H1 (cell line): ENCODE results near the gene MAFB.

Experiments
- CHD7 ChIP-seq: fragments of 300-600 bp; sonication (generic); IDR thresholded peaks from 2 replicates; pipeline ENCODE4 v1.7.1; 2012; ENCODE audit warnings: low read length, moderate library complexity, mild to moderate bottlenecking, inconsistent platforms; ENCODE audit not compliant: insufficient replicate concordance
- HDAC6 ChIP-seq: IDR thresholded peaks from one replicate; pipeline ENCODE4 v1.7.1; 2012; ENCODE audit warnings: low read depth, mild to moderate bottlenecking, inconsistent platforms, low read length, moderate library complexity
- POLR2A ChIP-seq, 2 experiments: IDR thresholded peaks; 1 replicate in 1 of 2; 2 replicates in 1 of 2; pipeline ENCODE4 v1.6.1; 2011; ENCODE audit warnings: low read depth in 2 of 2, low read length in 2 of 2, mild to moderate bottlenecking in 2 of 2; ENCODE audit errors: control extremely low read depth in 1 of 2
- POU5F1 ChIP-seq: IDR thresholded peaks from 2 replicates; pipeline ENCODE4 v1.6.1; 2011; ENCODE audit warnings: low read depth, mild to moderate bottlenecking, low read length, moderate library complexity
- SUZ12 ChIP-seq: fragments of 200-600 bp; sonication (generic); IDR thresholded peaks from 2 replicates; pipeline ENCODE4 v1.6.1; 2012; ENCODE audit warnings: mild to moderate bottlenecking, inconsistent platforms, low read length, moderate library complexity, mixed read lengths

- TF ChIP-seq CHD7: no peak
- TF ChIP-seq POLR2A (IDR thresholded peaks at IDR 0.05; ENCODE audit: control extremely low read depth in 1 of 2, low read depth in 2 of 2, low read length in 2 of 2): no peak
- no peak for TF ChIP-seq SUZ12
- no peak for TF ChIP-seq HDAC6
- no peak for TF ChIP-seq POU5F1
These were observed 9.9 kb downstream of the MAFB start for GRCh38 chr20:40679184-40679583.
